Caki2 (cell line): ENCODE measurements around the gene TRAF3. TPM values are rescaled to one million over a fixed set of nuclear protein-coding genes. Genes with fewer than 3 reads are reported as not detected.
"Not testable (repeated sequence)": the region's sequence is repeated elsewhere in the genome, so short reads cannot be mapped to it uniquely, and the experiment has no call there.

ENCODE experiments used
- DNase-seq: peaks from one replicate; pipeline ENCODE4 v3.0.0-alpha.2; 2015; ENCODE audit warnings: low read depth
- in situ Hi-C: cut with HindIII; loops from 2 replicates; pipeline ENCODE4 v1.10.0; 2016; ENCODE audit warnings: low sequenced_read_pairs, low pct_unique_long_range_greater_than_20kb, mixed read lengths
- total RNA-seq: library from RNA; depleted of rRNA; stranded (reverse); fragments of >200 nt; shearing (Covaris generic); gene quantifications from 2 replicates; pipeline ENCODE4 v1.2.3, GENCODE V29; 2014; ENCODE audit warnings: low replicate concordance

The TRAF3 gene
- total RNA-seq, 1 experiment from 2014 or later: 13.2 TPM

- in situ Hi-C loops: no loop called here
- DNase-seq: no peak
These were observed 143.7 kb downstream of the TRAF3 start for GRCh38 chr14:102920998-102921304.

- peak; percentile 16 for DNase-seq
- in situ Hi-C loops: no loop called here
These were observed 145.4 kb downstream of the TRAF3 start, which contains the start of gene AMN for GRCh38 chr14:102922490-102923200. Gene AMN (plus strand): TSS chr14:102922663. CDS start chr14:102922689, 26 bp downstream.

DNA sequence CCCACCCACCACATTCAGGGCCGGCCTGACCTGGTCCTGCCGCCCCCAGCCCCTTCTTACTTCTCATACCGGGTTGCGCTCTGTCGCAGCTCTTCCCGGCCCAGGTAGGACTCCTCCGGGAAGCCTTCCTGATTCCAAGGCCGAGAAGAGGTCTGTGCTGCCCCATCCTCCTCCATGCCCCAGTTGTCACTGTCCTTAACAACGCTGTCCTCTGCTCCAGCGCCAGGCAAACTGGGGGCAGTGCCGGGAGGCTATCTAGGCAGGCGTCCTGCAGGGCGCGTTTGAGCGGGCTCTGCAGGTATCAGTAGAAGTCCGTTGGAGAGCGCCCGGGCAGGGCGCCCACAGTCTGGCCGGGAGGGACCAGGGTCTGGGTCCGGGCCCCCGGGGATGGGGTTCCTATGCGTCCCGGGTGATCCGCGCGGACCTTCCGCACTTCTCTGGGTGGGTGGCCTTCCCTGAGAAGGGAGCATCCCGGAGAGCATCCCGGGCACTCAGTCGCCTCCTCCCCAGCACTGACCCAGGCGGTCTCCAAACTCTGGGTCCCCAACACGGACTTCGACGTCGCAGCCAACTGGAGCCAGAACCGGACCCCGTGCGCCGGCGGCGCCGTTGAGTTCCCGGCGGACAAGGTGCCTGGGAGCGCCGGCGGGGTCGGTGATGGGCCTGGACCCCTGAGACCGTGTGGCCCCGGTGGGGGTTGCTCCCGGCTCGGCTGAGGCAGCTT, 146.1 kb downstream of the TRAF3 start:
- in situ Hi-C loops: no loop called here
- no peak for DNase-seq

GRCh38 chr14:102923925-102924486, 146.8 kb downstream of the TRAF3 start:
- DNase-seq: no peak
- in situ Hi-C loops: no loop called here

DNA sequence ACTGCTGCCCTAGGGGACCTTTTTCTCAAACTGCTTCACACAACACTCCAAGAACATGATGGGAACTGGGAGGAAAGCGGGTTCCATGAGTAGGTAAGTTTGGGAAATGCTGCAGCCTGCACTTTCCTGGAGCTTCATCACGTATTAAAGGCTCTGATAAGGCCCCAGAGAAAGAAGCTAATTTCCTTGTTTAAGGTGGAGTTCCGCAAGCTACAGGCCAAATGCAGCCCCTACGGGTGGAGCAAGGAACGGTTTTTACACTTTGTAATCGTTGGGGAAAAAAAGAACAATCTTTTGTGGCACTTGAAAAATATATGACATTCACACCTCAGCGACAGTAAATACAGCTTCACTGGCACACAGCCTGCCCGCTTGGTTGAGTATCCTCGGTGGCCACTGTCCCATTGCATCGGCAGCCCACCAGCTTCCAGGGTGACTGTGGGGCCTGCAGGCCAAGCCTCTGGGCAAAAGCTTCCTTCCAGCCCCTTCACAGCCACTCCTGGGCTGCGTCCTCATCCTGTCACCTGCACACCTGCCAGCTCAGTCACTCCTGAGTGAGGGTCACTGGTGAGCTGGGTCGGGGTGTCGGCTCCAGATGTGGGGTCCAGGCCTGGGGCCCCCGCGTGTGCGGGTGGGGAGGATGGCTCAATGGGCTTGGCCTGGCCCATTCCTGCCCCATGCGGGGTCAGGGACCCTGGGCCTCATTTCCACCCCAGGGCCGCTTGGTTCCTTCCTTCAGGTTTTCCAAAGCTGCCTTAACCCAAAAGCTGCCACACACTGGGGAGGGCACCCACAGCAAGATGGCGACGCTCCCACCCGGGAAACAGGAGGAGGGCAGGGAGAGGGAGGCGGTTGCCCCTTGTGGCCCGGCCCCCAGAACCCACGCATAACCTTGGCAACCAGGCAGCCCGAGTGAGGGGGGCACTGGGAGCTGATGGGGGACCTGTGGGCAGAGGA, 147.7 kb downstream of the TRAF3 start:
- in situ Hi-C loops: no loop called here
- no peak for DNase-seq

- DNase-seq: no peak
- in situ Hi-C loops: no loop called here
These were observed 148.4 kb downstream of the TRAF3 start for GRCh38 chr14:102925646-102926045.

DNA sequence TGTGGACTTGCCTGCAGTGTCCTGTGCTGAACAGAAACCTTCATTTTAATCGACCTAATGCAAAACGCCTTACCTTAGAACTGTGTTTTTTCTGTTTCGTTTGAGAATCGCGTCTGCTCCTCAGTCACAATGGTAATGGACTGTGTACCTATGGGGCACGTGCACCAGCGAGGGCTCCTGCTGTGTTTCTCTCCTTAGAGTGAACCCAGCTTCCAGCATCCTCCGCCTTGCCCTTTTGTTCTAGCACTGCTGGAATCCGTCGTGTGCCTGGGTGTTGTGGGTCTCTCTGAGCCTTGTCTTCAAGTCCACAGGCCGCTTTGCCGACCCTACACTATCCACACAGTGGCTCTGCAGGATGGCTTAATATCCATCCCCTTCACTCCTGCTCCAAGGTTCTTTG, 148.9 kb downstream of the TRAF3 start:
- DNase-seq: no peak
- in situ Hi-C loops: no loop called here

- DNase-seq, in situ Hi-C loops: not testable (repeated sequence)
These were observed 149.6 kb downstream of the TRAF3 start for GRCh38 chr14:102926840-102927239.

GRCh38 chr14:102927346-102927877, 150.2 kb downstream of the TRAF3 start:
- DNase-seq: no peak
- in situ Hi-C loops: no loop called here

GRCh38 chr14:102927878-102928411, 150.7 kb downstream of the TRAF3 start:
- in situ Hi-C loops: no loop called here
- no peak for DNase-seq

GRCh38 chr14:102928412-102929240, 151.4 kb downstream of the TRAF3 start:
- in situ Hi-C loops: no loop called here

DNA sequence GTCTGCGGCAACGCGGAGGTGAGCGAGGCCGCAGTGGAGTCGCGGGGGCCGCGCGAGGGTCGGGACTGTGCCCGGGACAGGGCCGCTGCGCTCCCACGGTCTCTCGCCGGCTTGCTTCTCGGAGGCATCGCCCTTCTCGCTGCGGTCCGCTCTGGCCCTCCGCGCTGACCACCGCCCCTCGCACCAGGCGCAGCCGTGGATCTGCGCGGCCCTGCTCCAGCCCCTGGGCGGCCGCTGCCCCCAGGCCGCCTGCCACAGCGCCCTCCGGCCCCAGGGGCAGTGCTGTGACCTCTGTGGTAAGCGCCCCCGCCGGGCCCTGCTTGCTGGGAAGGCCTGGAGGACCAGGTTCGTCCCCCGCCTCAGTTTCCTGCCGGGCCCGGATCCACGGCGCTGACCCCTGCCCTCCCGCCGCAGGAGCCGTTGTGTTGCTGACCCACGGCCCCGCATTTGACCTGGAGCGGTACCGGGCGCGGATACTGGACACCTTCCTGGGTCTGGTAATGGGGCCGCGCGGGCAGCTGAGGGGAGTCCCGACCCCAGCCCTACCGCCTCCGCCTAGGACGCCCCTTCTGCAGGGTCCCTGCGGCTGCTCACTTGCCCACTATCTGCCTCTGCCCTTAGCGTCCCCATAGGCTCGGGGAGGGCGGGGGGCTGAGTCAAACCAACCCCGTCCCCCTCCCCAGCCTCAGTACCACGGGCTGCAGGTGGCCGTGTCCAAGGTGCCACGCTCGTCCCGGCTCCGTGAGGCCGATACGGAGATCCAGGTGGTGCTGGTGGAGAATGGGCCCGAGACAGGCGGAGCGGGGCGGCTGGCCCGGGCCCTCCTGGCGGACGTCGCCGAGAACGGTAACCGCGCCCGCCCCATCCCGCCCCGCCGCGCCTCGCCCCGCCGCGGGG, 152.2 kb downstream of the TRAF3 start:
- no peak for DNase-seq
- in situ Hi-C loops: no loop called here

More at GRCh38 chr14:102928412-102929240, 151.4 kb downstream of the TRAF3 start:
- no peak for DNase-seq

DNA sequence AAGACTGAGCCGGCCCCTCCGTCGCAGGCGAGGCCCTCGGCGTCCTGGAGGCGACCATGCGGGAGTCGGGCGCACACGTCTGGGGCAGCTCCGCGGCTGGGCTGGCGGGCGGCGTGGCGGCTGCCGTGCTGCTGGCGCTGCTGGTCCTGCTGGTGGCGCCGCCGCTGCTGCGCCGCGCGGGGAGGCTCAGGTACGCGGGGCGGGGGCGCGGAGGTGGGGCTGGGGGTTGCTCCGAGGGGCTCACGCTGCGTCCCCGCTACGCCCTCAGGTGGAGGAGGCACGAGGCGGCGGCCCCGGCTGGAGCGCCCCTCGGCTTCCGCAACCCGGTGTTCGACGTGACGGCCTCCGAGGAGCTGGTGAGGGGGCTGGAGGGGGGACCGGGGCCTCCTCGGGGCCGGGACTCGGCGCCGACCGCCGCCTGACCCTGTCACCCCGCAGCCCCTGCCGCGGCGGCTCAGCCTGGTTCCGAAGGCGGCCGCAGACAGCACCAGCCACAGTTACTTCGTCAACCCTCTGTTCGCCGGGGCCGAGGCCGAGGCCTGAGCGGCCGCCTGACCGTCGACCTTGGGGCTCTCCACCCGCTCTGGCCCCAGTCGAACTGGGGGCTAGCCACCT, 153.0 kb downstream of the TRAF3 start:
- DNase-seq: no peak
- in situ Hi-C loops: no loop called here

DNA sequence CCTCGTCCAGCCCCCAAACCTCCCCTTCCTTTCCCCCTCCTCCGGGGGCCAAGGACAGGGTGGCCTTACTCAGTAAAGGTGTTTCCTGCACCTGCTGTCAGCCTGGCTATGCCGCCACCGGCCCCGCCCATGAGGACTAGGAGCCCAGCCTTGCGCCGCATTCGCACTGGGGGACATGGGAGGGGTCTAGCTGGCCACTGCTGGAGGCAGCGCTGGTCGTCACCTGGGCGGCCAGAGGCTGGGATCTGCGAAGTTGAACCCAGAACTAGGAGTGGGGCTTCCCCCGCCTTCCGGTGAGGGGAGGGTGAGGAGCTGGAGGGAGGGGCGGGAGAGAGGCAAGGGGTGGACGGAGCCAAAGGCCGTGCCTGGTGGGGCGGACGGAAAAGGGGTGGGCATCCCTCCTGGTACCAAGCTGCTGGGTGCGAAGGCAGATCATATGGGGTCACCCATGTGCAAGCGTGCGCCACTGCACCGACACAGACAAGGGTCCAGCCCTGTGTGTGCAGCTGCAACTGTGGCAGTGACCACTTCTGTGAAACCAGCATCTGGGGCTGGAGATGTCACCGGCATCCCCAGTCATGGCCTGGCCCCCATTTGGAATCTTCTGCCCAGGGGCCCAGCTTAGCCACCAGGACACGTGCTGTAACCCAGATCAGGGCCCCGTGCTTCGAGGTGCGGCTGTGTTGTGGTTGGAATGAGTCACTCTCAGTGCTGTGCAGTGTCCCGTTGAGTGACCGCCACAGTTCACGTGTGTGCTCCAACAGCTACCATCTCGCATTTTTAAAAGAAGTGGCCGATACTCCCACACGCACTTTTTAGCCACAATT, 153.7 kb downstream of the TRAF3 start:
- in situ Hi-C loops: no loop called here
- peak; percentile 62 for DNase-seq

DNA sequence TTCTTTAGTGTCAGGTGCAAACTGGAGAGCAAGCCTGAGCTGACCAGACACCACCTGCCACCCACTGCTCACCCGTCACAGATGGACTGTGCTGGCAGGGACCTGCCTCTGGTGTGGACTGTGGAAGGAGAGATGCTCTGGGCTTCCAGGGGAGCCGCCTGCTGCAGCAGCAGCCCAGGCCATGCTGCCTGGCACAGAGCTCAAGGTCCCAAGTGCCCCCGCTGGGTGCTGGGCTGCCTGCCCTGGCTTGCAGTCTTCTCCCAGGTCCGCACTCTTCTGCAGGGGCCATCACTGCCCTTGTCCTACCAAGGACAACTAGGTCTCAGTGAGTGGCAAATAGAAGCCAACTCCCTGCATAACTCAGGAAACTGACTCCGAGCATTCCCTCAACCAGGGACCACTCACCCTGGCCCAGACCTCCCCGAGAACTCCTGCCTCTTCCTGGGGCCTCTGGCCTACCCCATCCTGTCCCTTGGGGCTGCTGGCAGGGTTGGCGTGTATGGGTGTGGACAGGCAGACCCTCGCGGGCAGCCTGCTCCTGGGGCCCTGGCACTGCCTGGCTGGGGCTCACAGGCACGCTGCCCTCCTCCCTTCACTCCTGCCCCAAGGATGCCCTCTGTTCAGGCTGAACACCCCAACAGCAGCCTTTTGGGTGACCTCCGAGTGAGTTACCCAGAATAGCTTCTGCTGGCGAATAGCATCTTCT, 154.5 kb downstream of the TRAF3 start:
- in situ Hi-C loops: no loop called here
- DNase-seq: no peak
